ENCODE measurements around the gene ZNF263. TPM values are rescaled to one million over a fixed set of nuclear protein-coding genes. Genes with fewer than 3 reads are reported as not detected.
A peak's percentile ranks its signal among the peaks of the same experiment; 100 is the strongest.

ZNF263 gene
- total and polyA plus RNA-seq, 2 of the 13 experiments (the other 11 are each of a cell fraction or from before 2014, with no cell fraction given), result 10.2 to 41.2 TPM

DNA sequence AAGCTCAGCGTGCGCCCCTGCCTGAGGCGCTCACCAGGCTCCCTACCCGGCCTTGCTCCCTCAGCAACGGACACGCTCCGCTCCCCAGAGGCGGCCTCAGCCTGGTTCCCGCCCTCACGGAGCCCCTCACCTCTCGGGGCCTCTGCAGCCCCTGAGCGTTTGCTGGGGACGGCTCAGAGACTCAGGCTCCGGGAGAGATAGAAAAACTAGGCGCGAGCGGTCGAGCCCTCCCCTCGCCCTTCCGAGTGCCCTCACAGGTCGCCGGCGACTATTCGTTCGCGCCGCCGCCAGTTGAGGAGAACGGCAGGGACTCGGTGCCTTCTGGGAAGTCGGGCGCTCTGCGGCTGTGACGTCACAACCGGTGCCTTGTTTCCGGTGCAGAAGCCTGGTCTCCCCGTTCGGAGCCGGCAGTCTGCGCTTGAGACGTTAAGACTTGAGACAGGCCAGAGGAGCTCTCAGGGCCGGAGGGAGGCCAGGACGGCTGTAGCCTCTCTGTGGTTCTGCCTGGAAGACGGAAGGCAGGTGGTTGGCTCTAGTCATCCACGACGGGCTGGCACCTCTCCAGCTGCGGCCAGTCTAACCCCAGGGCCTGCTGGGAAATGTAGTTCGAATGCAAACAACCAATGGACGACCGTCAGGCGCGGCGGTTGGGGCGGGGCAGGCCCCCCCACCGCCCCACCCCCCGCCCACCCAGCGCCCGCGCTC, 48.3 kb upstream of the ZNF263 start, which contains the start of gene ZNF200 (continued):
- TF ChIP-seq ZNF256 (CRISPR knock-in tag; conservative IDR thresholded peaks at IDR 0.05) (peak; percentile 45; the same call in 1 of the 2 replicates), ZBTB38 (CRISPR knock-in tag; IDR thresholded peaks at IDR 0.05) (0 out of 2 replicates have a peak, but pooled peaks have one; percentile 29), ARNT2 (CRISPR knock-in tag; IDR thresholded peaks at IDR 0.05; ENCODE audit: low read depth) (peak; percentile 81), ZNF768 (CRISPR knock-in tag; IDR thresholded peaks at IDR 0.05) (0 out of 2 replicates have a peak, but pooled peaks have one; percentile 15), ZNF598 (CRISPR knock-in tag; IDR thresholded peaks at IDR 0.05; ENCODE audit: borderline replicate concordance) (peak; percentile 84; the same call in 1 of the 2 replicates), ZNF570 (CRISPR knock-in tag; IDR thresholded peaks at IDR 0.05; ENCODE audit: borderline replicate concordance) (no peak), SALL1 (CRISPR knock-in tag; IDR thresholded peaks at IDR 0.05) (peak; percentile 82), FOXK2 (IDR thresholded peaks at IDR 0.05) (no peak), ZBTB20 (CRISPR knock-in tag; IDR thresholded peaks at IDR 0.05; ENCODE audit: borderline replicate concordance, low read depth) (peak; percentile 27; the same call in 1 of the 2 replicates), RFX3 (CRISPR knock-in tag; IDR thresholded peaks at IDR 0.05) (no peak), IKZF4 (CRISPR knock-in tag; IDR thresholded peaks at IDR 0.05; ENCODE audit: borderline replicate concordance, low read depth, not compliant biosample characterization) (peak; percentile 52), ARID5B (CRISPR knock-in tag; IDR thresholded peaks at IDR 0.05) (peak; percentile 16; the same call in 1 of the 2 replicates), ZNF510 (CRISPR knock-in tag; IDR thresholded peaks at IDR 0.05; ENCODE audit: low read depth) (peak; percentile 85), ZNF274 (CRISPR knock-in tag; IDR thresholded peaks at IDR 0.05) (peak; percentile 76; the same call in 1 of the 2 replicates), NFATC3 (CRISPR knock-in tag; IDR thresholded peaks at IDR 0.05) (peak; percentile 83; the same call in 1 of the 2 replicates), ZNF367 (CRISPR knock-in tag; IDR thresholded peaks at IDR 0.05; ENCODE audit: borderline replicate concordance) (peak; percentile 83; the same call in 1 of the 2 replicates), BORCS8-MEF2B (CRISPR knock-in tag; IDR thresholded peaks at IDR 0.05) (no peak; the same call in 1 of the 2 replicates), SIN3A (IDR thresholded peaks at IDR 0.05; ENCODE audit: borderline replicate concordance, low read depth, low read length) (peak; percentile 50; the same call in 1 of the 2 replicates), ZNF235 (CRISPR knock-in tag; IDR thresholded peaks at IDR 0.05; ENCODE audit: borderline replicate concordance) (0 out of 2 replicates have a peak, but pooled peaks have one; percentile 76), GATAD2A (CRISPR knock-in tag; IDR thresholded peaks at IDR 0.05) (no peak), ZSCAN9 (CRISPR knock-in tag; IDR thresholded peaks at IDR 0.05; ENCODE audit: borderline replicate concordance) (peak; percentile 60; the same call in 1 of the 2 replicates), CBX5 (CRISPR knock-in tag; IDR thresholded peaks at IDR 0.05; ENCODE audit: borderline replicate concordance) (peak; percentile 37; the same call in 1 of the 2 replicates)
- TF ChIP-seq, protein P1, sequence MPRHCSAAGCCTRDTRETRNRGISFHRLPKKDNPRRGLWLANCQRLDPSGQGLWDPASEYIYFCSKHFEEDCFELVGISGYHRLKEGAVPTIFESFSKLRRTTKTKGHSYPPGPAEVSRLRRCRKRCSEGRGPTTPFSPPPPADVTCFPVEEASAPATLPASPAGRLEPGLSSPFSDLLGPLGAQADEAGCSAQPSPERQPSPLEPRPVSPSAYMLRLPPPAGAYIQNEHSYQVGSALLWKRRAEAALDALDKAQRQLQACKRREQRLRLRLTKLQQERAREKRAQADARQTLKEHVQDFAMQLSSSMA (CRISPR knock-in tag; IDR thresholded peaks at IDR 0.05), result peak; percentile 86; the same call in 1 of the 2 replicates
- TF ChIP-seq, protein P2, sequence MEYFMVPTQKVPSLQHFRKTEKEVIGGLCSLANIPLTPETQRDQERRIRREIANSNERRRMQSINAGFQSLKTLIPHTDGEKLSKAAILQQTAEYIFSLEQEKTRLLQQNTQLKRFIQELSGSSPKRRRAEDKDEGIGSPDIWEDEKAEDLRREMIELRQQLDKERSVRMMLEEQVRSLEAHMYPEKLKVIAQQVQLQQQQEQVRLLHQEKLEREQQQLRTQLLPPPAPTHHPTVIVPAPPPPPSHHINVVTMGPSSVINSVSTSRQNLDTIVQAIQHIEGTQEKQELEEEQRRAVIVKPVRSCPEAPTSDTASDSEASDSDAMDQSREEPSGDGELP (IDR thresholded peaks at IDR 0.05; ENCODE audit: borderline replicate concordance, low read depth), result peak; percentile 57; the same call in 1 of the 2 replicates
- TF ChIP-seq, protein P3, sequence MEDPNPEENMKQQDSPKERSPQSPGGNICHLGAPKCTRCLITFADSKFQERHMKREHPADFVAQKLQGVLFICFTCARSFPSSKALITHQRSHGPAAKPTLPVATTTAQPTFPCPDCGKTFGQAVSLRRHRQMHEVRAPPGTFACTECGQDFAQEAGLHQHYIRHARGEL (CRISPR knock-in tag; IDR thresholded peaks at IDR 0.05), result no peak

Data from HepG2 (cell line).